SK-N-DZ (cell line): ENCODE measurements around the gene ZNF518A. TPM values are rescaled to one million over a fixed set of nuclear protein-coding genes. Genes with fewer than 3 reads are reported as not detected.

ENCODE experiments used
- DNase-seq: peaks from one replicate; pipeline ENCODE4 v3.0.0-alpha.2; 2015; ENCODE audit warnings: low spot score
- polyA plus RNA-seq, 2 experiments: library from polyadenylated mRNA; depleted of rRNA; stranded (reverse); fragments of >200 nt; gene quantifications; 2 replicates each; pipeline ENCODE4 v1.2.3, GENCODE V29; 2014

Gene ZNF518A, protein sequence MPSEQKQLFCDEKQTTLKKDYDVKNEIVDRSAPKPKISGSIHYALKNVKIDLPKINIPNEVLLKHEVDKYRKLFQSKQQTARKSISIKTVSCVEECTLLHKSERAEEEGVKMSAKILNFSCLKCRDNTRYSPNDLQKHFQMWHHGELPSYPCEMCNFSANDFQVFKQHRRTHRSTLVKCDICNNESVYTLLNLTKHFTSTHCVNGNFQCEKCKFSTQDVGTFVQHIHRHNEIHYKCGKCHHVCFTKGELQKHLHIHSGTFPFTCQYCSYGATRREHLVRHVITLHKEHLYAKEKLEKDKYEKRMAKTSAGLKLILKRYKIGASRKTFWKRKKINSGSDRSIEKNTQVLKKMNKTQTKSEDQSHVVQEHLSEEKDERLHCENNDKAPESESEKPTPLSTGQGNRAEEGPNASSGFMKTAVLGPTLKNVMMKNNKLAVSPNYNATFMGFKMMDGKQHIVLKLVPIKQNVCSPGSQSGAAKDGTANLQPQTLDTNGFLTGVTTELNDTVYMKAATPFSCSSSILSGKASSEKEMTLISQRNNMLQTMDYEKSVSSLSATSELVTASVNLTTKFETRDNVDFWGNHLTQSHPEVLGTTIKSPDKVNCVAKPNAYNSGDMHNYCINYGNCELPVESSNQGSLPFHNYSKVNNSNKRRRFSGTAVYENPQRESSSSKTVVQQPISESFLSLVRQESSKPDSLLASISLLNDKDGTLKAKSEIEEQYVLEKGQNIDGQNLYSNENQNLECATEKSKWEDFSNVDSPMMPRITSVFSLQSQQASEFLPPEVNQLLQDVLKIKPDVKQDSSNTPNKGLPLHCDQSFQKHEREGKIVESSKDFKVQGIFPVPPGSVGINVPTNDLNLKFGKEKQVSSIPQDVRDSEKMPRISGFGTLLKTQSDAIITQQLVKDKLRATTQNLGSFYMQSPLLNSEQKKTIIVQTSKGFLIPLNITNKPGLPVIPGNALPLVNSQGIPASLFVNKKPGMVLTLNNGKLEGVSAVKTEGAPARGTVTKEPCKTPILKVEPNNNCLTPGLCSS (N-terminal part only)
- 12.7 and 13.0 TPM in 2 replicates for polyA plus RNA-seq (2014; cell fraction: cytosol; rRNA removed)
- 41.5 and 49.7 TPM in 2 replicates for polyA plus RNA-seq (2014; cell fraction: nucleus; rRNA removed)

DNA sequence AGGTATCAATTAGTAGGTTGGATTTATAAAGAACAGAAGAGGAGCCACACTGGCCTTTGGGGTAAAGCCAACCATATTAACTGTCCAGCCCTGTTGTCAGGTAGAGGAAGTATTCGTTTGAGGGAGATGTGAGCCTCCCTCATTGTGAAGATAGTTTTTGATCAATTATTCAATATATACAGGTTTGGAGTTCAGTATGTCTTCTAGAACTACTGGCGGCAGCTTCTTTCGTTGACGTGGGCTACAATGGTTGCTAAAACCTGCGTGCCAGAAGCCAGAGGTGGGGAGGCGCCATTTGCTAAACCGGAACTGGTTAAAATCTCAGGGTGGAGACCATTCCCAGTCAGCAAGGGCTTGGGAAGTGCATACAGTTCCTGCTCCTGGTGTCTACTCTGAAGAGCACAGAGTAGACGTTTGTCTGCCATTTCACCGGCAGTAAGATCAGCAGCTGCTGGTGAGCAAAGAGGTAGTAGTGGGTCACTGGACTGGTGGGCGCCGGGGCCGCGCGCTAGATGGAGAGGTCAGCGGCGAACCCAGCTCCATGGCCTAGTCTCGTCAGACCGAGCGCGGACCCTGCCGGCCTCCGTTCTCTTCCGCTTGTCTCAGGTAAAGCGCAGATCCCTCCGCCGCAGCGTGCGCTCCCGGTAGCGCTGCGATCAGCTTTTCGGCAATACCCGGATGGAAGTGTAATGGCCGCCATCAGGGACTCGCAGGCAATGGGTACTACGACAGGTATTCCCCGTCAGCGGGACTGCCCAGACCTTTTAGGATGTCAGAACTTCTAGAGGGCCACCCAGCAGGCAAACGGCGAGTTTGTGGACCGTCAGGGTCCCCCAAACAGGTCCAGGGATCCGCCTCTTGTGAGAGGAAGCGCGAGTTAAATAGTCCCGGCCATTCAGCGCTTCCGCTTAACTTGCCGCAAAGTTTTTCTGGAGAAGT, at the start of gene ZNF518A:
ZNF518A (plus strand) TSS at position 911 of the 939 bp plus-strand sequence. CDS start 26,026 bp downstream, outside the sequence.
- DNase-seq, result peak; percentile 97

DNA sequence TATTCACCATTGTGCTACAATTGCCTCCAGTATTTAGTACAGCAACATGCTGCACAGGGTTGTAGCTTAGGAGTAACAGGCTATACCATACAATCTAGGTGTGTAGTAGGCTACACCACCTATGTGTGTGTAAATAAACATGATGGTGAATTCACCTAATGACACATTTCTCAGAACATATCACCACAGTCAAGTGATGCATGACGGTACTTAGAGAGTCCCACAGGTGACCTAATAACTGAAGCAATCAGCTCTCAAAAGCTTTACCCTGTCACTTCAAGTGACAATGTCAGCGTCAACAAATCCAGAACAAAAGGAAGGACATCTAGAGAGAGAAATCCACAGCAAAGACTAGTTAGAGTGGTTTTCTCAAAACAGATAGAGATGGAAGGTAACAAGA, 47.9 kb upstream of the ZNF518A start:
- no peak for DNase-seq

DNA sequence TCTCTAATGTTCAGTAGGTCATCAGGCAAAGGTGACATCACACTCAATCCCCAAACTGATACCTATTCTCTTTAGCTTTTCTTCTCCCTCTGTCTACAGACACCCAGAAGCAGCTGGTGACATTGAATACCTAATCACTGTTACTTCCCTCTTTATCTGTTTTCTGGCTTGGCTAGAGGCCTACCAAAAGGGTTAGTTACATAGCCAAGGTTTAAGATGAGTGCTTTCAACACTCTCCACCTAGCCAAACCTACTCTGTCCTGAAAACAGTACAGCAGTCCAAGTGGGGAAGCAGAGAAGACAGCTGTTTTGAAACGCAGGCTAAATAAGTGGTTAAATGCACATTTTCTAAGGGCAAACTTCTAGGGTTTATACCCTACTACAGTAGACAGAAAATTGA, 47.3 kb upstream of the ZNF518A start:
- no peak for DNase-seq

DNA sequence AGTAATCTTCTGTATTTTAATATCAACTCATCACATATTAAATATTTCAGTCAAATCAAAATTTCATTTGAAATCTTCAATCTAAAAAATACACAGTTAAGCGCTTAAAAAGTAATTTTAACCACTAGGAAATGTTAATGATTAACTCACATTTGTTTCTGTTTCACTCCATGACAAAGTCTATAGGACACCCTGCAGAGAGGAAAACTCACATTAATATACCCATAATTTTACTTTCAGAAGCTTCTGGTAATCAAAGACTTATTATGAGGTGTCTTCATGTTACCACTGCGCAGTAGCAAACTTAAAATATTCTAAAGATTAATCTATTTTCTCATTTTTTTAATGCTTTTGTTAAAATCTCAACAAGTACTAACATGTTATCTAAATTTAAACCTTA, 41.0 kb upstream of the ZNF518A start:
- no peak for DNase-seq

DNA sequence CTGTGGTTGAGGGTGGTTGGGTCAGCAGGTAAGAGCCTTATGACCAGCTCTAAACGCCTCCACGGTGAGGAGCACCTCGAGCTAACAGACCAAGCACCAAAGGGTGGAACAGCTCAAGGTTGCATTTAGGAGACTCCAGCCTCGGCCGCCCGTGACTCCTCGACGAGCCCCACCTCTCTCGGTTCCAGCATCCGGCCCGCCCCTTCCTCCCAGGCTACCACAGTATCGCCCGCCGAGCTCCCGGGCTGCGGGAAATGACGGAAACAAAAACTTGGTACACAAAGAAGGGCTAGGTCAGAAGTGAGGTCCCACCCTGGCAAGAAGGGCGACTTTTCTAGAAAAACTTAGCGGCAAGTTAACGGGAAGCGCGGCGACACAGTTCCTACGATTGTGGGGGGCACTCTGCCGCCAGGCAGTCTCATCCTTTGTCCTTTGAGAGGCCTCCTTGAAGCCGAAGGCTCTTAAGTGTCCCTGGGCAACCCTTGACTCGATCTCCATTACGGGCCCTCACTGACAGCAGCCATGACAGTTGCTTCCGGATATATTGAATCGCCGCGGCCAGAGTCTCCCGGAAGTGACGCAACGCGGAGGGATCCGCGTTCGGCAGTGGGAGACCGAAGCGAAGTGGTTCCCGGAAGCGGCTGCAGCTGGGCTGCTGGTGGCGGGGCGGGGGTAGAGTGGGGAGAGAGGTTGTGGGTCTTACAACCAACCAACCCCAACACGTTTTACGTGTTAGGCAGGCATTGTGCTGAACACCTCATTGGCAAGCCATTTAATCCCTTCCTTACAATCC, 40.2 kb upstream of the ZNF518A start:
- peak; percentile 96 for DNase-seq

DNA sequence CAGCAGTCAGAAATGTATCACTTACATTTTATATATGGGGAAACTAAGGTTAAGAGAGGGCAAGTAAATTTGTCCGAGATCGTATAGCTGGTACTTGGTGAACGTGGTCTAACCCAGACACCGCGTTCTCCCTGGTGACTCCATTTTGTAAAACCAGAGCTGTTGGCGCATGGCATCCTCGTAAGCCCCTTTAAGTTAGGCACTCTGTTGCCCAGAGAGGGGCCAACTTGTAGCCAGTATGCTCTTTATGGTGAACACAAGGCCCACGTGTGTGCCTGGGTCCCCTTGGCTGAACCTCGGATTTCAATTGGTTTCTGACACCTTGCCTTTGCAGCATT, 39.7 kb upstream of the ZNF518A start:
- no peak for DNase-seq

DNA sequence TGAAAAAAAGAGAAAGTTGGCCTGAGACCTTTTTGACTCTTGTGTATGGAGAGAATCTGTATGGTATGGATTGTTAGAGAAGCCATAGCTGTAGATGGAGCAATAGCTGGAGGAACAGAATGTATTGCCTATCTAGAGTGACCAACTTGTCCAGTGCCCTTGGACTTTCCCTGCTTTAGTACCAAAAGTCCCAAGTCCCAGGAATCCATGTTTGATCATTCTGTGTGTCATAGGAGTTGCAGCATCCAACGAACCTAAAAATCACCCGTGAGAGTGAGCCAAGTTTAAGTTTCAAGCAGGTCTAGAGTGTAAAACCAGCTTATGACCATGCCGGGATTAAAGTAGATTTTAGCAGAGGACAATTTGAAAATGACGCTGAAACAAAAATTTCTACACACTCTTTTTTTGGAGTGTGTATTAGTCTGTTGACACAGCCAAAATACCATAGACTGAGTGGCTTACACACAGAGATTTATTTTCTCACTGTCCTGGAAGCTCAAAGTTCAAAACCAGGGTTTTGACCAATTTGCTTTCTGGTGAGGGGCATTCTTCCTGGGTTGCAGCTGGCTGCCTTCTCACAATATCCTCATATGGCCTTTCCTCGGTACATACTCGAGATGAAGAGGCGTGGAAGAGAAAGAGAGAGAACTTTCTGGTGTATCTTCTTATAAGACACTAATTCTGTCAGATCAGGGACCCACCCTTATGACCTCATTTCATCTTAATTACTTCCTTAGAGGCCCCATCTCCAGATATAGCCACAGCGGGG, 36.9 kb upstream of the ZNF518A start:
- DNase-seq, result no peak

DNA sequence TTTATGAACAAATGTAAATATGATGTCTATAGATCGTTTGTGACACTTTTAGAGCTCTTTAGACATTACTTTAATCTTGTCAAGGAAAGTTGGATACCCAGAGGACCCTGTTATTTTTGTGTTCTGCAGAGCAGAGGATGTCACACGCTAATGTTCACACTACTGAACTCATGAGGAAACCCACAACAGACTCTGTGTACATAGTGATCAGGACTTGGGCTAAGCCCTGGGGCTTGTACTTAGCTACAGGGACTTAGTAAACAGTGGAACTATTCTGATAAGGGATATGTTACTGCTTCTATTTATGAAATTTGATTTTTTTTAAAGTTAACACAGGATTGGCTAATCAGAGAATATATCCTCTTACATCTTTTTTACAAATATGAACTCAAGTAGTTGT, 36.1 kb upstream of the ZNF518A start:
- DNase-seq, result no peak

DNA sequence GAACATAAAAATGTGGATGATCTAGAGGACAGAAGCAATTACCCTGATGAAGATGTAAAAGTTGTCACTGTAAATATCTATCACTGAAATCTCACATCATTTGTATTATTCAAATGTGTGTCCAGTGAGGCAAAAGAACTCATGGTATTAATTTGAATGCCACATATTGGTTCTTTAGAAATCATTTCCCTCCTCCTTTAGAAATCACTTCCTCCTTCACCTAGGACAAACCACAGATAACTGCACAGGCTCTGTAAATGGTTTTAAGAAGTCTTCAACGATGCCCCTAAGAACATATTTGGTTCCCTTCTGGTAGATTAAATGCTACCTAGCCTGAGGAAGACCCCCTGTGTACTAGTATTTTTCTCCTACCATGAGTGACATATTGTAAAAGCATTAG, 33.1 kb upstream of the ZNF518A start:
- DNase-seq, result no peak

DNA sequence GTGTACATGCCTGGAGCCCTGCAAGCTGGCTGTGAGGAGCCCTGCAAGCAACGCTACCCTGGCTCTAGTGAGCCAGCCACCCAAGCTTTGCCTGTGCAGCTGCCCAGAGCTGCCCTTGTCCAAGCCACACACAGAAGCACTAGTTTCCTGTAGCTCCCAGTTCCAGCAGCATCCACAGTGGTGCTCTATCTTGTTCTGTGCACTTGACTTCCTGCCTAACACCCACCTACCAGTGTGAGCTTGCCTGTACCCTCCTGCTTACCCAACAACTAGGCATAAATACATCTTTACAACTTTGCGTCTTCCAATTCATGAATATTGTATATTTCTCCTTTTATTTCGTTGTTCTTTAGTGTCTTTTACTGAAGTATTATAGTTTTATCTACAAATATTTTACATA, 32.2 kb upstream of the ZNF518A start:
- no peak for DNase-seq

DNA sequence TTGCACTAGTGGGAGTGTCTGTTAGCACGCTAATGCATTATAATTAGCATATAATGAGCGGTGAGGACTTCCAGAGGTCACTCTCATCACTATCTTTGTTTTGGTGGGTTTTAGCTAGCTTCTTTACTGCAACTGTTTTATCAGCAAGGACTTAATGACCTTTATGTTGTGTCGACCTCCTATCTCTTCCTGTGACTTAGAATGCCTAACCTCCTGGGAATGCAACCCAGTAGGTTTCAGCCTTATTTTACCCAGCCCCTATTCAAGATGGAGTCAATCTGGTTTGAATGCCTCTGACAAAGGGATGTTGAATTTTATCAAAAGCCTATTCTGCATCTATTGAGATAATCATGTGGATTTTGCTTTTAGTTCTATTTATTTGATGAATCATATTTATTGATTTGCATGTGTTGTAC, 22.5 kb upstream of the ZNF518A start:
- DNase-seq, result no peak

DNA sequence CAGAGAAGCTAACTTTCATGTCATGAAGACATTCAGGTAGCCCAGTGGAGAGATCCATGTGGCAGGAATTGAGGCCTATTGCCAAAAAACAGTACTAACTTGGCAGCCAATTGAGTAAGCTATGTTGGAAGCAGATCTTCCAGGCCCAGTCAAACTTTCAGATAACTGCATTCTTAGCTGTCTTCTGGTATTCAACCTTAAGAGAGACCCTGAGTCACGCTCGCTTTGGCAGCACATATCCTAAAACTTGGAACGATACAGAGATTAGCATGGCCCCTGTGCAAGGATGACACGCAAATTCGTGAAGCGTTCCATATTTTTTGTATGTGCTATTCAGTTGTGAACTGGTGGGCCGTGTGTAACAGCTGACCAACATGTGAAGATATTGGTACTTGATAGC, 17.6 kb upstream of the ZNF518A start:
- no peak for DNase-seq

DNA sequence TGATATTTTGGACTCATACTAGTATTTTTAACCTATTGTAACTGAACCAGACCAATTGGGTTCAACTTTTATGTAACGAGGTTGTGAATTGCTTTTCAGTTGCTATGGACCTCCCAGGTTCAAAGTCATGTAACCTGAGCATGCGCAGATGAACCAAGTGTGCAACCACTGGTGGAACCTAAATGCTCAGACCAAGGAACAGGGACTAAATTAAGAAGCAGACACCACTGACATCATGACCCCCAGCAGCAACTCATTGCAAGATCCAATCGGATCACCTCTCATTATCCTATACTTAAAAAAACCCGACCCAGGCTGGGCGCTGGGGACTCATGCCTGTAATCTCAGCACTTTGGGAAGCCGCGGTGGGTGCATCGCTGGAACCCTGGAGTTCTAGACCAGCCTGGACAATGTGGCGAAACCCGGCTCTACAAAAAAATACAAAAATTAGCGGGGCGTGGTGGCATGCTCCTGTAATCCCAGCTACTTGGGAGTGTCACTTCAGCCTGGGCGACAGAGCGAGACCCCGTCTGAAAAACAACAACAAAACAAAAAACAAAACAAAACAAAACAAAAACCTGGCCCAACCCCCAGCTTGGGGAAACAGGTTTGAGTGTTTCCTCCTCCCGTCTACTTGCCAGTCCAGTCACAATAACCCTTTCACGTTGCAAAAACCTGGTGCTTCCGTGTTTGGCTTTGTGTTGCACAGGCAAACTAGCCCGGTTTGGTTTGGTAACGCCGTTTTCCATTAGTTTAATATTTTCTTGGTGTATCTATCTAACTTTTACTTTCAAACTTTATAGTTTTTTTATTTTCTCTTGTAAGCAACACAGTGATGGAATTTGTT, 11.3 kb upstream of the ZNF518A start:
- DNase-seq, result peak; percentile 3

DNA sequence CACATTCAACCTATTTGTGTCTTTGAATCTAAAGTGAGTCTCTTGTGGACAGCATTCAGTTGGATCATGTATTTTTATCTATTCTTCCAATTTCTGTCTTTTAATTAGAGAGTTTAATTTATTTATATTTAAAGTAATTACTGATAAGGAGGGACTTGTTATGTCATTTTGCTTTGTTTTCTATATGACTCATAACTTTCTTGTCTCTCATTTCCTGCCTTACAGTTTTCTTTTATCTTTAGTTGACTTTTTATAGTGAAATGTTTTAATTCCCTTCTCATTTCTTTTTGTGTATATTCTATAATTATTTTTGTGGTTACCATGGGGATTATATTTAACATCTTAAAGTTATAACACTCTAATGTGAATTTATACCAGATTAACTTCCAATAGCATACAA, 7.3 kb upstream of the ZNF518A start:
- no peak for DNase-seq

DNA sequence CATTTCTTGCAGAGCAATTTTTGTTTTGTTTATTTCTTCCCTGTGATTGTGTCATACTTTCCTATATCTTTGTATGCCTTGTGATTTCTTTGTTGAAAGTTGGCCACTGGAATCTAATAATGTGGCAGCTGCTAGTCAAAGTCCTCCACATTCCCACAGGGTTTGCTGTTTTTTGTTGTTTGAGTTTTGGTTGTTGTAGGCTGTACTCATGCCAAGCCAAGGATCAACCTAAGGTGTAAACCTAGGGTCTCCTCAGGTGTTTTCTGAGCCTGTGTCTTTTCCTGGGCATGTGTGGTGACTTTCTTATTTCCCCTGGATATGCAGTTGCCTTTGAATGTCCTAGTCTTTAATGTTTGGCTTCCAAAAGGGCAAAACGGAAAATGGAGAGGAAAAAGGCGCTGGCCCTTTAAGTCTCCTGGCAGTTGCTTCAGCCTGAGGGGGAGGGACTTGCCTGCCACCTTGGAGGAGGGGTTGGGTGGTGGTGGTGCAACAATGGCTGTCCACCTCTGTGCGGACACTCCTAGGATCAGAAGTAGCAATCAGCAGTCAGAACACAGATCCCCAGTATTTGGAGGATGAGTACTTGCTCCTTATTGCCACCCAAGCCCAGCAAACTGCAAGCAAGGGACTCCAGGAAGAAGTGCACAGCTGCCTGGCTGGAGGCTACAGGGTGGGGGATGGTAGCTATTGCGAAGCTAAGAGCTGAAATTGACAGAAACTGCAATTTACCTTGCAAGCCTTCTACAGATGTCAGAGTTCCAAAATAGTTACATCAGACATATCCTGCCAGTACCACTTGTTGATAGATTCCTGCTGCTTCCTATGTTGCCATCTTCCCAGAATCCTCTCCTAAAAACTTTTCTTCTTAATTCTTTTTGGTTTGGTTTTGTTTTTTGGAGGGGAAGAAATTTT, 5.6 kb upstream of the ZNF518A start:
- DNase-seq, result peak; percentile 62

DNA sequence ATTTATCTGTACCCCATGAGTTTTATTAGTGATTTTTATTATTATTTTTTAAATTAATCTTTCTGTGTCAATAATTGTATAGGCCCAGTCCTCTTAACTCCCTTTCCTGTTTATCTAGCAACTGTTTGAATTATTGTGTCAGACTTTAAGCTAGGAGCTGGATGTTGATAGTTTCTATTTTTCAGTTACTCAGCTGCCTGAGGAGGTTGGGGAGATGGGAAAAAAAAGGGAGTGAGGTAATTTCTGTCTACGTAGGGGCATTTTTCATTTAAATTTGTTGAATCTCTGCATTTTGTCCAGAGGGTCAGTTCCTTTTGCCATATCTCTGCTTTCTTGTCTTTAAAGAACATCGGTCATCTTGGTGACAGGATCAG, 5.0 kb upstream of the ZNF518A start:
- no peak for DNase-seq

DNA sequence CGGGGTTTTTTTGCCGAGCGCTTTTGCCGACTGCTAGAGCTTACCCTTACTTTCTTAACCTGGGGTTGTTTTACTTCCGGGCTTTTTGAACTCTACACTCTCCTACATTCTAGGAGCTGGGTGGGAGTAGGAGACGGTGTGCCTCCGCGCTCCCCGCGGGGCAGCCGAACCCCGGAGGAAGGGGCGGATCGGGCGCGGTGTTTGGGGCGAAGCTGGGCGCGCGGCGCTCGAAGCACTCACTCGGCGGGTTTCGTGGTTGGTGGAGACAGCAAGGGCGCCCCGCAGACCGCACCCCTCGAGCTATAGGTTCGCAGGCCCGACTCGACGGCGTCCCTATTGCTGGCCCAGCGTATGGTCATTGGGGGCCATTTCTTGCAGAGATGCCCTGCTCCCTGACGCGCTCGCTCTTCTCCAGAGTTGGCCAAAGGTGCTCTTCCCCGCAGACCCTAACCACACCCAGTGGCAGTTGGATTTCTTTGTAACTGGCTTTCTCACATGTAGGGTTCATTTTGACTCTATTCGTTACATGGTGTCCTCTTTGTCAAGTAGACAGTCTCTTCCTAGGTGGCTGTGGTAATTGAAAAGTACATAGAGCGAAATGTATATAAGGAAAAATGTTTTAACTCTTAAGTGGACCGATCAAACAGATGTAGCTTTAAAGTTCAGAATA, 364 bp downstream of the ZNF518A start:
- peak; percentile 89 for DNase-seq
